Measurements from ENCODE around the gene INF2. TPM values are rescaled to one million over a fixed set of nuclear protein-coding genes. Genes with fewer than 3 reads are reported as not detected.

INF2 gene
- total and polyA plus RNA-seq, 4 donors, result 13.1 to 51.6 (median 25.5) TPM

DNA sequence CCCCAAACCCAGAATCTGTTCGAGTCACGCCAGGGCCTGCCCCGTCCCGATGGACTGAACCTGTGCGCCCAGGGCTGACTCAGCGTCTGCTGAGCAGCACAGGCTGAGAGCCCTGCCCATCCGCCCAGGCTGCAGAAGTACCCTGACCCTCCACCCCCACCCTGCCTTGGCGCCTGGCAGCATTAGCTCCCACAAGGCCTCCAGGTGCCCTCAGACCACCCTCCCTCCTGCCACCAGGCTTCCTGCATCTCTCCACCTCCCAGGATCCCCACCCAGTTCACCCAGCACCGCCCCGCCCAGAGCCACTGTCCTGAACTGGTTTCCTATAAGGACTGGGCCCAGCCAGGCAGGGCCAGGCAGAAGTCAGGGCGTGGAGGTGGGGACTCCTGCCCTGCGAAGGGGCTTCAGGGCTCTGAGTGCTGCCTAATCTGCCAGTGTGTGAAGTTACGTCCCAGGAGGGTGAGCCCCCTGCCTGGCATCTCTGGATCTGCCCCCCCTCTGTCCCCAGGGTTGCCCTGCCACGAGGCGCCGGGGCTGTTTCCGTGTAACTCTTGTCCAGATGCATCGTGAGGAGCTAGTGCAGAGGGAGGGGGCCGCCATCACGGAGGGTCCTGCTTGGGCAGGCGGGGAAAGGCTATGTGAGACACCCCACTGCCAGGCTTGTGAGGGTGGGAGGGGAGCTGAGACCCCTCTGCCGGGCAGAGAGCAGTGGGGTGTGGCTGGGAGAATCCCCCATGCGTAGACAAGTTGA is 43.7 kb downstream of the INF2 start:
- Histone ChIP-seq H3K4me3 (ENCODE audit: low read depth in 1 of 3, low read length in 3 of 3) (no peak overlapping the region), H3K27ac (ENCODE audit: low read depth in 1 of 2, low read length in 2 of 2) (peak overlapping the region; percentile 99 to 100), H3K9me3 (ENCODE audit: control insufficient read depth in 4 of 4, low read length in 3 of 4) (no peaks in the 10 kb centered on the region), H3K4me1 (ENCODE audit: control insufficient read depth in 4 of 4, insufficient read depth in 4 of 4, low read length in 3 of 4) (peaks cover 19 to 70% (median 55%) of the 10 kb centered on the region in 4 donors), H3K36me3 (ENCODE audit: control insufficient read depth in 4 of 4, insufficient read depth in 3 of 4, low read depth in 1 of 4, low read length in 3 of 4) (no peaks in the 10 kb centered on the region), H3K9ac (ENCODE audit: low read depth in 1 of 2, low read length in 2 of 2) (no peak overlapping the region), H3K27me3 (ENCODE audit: control insufficient read depth in 4 of 4, insufficient read depth in 4 of 4, low read length in 3 of 4) (no peaks in the 10 kb centered on the region)
- TF ChIP-seq REST (IDR thresholded peaks at IDR 0.05) (no peak), RAD21 (IDR thresholded peaks at IDR 0.05) (no peak), HNF4A (conservative IDR thresholded peaks at IDR 0.05) (no peak), HNF4G (IDR thresholded peaks at IDR 0.05) (no peak), RXRA (IDR thresholded peaks at IDR 0.05) (no peak), JUND (IDR thresholded peaks at IDR 0.05) (no peak), CTCF (IDR thresholded peaks at IDR 0.05; ENCODE audit: low read depth, low read length, missing input control) (no peak), NR2F2 (IDR thresholded peaks at IDR 0.05) (no peak), ZBTB33 (IDR thresholded peaks at IDR 0.05) (no peak), TAF1 (conservative IDR thresholded peaks at IDR 0.05) (no peak)
- TF ChIP-seq, protein P1, sequence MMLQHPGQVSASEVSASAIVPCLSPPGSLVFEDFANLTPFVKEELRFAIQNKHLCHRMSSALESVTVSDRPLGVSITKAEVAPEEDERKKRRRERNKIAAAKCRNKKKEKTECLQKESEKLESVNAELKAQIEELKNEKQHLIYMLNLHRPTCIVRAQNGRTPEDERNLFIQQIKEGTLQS (IDR thresholded peaks at IDR 0.05), result no peak
- TF ChIP-seq, protein P2, sequence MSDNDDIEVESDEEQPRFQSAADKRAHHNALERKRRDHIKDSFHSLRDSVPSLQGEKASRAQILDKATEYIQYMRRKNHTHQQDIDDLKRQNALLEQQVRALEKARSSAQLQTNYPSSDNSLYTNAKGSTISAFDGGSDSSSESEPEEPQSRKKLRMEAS (IDR thresholded peaks at IDR 0.05), result no peak
- no peak for DNase-seq (ENCODE audit: low spot score)
- WGBS, result 74% methylated on average over 23 of the region's 23 CpGs

- Histone ChIP-seq H3K4me1 (ENCODE audit: control insufficient read depth in 4 of 4, insufficient read depth in 4 of 4, low read length in 3 of 4) (peaks cover 19 to 65% (median 54%) of the 10 kb centered on the region in 4 donors), H3K9ac (ENCODE audit: low read depth in 1 of 2, low read length in 2 of 2) (peak overlapping the region in 1 of 2 donors; percentile 7), H3K36me3 (ENCODE audit: control insufficient read depth in 4 of 4, insufficient read depth in 3 of 4, low read depth in 1 of 4, low read length in 3 of 4) (no peaks in the 10 kb centered on the region), H3K27me3 (ENCODE audit: control insufficient read depth in 4 of 4, insufficient read depth in 4 of 4, low read length in 3 of 4) (no peaks in the 10 kb centered on the region), H3K4me3 (ENCODE audit: low read depth in 1 of 3, low read length in 3 of 3) (no peak overlapping the region), H3K9me3 (ENCODE audit: control insufficient read depth in 4 of 4, low read length in 3 of 4) (no peaks in the 10 kb centered on the region), H3K27ac (ENCODE audit: low read depth in 1 of 2, low read length in 2 of 2) (peak overlapping the region; percentile 99 to 100)
- WGBS, result 96% methylated on average over 6 of the region's 6 CpGs
- DNase-seq (ENCODE audit: low spot score), result no peak
- no peak for TF ChIP-seq GABPA (IDR thresholded peaks at IDR 0.05 in 1 of 2, conservative IDR thresholded peaks at IDR 0.05 in 1 of 2)
- TF ChIP-seq, protein P1 (IDR thresholded peaks at IDR 0.05), result no peak
- TF ChIP-seq EGR1 (IDR thresholded peaks at IDR 0.05; ENCODE audit: low read depth in 2 of 2), result no peak
- TF ChIP-seq RAD21 (IDR thresholded peaks at IDR 0.05), result no peak
- TF ChIP-seq ZBTB33 (IDR thresholded peaks at IDR 0.05), result no peak
- TF ChIP-seq YY1 (IDR thresholded peaks at IDR 0.05), result no peak
- no peak for TF ChIP-seq SP1 (IDR thresholded peaks at IDR 0.05)
- TF ChIP-seq, protein P2 (IDR thresholded peaks at IDR 0.05), result no peak
- TF ChIP-seq TAF1 (conservative IDR thresholded peaks at IDR 0.05), result no peak
- TF ChIP-seq JUND (IDR thresholded peaks at IDR 0.05), result no peak
Observed at GRCh38 chr14:104734051-104734587, 44.7 kb downstream of the INF2 start.
